HL-60/S4 treated with phorbol 12-myristate 13-acetate at 8.2 ng/mL for 4 days and 3 days (cell line): ENCODE data around the gene VWF.

Experiments
- in situ Hi-C: fragments of 300-500 bp; cut with MboI; formaldehyde crosslinking; loops from 2 replicates; pipeline ENCODE4 v1.15.0; 2022; ENCODE audit warnings: low sequenced_read_pairs

The VWF gene

GRCh38 chr12:6062757-6063735 lies 61.4 kb downstream of the VWF start:
- in situ Hi-C loops, result loop anchor here (5.0 to 10.0 kb wide), 2 partner anchors 102 to 219 kb away; no protein-coding TSS in a partner anchor

DNA sequence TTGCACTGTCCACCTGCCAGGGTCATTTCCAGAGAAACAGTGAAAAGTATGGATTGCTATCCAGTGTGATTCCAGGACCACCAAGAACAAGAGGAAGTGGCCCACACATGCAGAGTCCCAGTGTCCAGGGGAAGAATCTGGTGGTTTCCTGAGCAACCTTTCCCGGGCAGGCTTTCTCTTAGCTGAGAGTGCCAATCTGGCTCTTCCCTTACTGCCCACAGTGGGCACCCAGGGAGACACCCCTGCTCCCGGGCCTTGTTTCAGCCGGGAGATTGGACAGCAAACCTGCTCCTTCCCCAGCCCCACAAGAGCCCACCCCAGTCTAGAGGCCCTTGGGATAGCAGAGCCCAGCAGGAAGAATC lies 62.1 kb downstream of the VWF start:
- in situ Hi-C loops, result loop anchor here (5.0 to 10.0 kb wide), 2 partner anchors 102 to 220 kb away; no protein-coding TSS in a partner anchor

DNA sequence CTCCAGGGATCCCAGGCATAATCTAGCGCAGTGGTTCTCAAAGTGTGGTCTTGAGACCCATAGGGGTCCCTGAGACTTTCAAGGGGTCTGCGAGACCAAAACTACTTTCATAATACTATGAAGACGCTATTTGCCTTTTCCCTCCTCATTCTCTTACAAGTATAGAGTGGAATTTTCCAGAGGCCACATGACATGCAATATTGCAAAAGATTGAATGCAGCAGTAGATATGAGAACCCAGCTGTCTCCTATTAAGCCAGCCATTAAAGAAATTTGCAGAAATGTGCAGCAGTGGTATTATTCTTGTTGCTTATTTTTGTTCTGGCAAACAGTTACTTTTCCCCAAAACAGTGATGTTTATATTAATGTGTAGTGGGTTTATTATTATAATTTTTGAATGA lies 62.8 kb downstream of the VWF start:
- in situ Hi-C loops, result loop anchor here (5.0 to 10.0 kb wide), 2 partner anchors 103 to 221 kb away; no protein-coding TSS in a partner anchor

DNA sequence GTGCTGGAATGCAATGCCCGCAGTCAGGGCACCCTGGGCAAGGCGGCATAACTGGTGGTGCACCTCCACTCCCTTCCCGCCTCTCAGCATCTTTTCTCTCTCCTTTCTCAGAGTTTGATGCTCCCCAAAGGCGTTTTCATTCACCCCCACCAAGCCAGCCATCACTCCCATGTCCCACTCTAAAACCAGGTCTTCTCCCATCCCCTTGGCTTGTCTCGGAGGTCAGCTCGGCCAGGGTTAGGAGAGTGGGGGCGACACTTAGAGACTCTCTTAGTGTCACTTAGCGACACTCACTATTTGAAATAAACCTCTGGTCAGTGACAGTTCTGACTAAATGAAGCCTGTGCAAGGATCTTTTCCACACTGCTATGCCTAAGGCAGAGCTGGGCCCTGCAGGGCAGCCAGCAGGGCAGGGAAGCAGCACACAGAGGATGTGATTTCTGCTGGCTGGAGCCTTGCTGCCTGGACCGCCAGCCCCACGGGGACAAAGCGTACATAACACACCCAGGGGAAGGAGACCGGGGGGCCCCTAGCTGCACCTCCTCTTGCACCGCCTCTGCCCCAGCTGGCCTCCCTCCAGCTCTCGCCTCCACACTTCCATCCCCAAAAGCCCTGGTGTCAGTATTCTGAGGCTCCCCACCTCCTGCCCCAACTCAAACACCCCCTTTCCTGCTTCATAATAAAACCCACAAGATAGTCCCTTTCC lies 64.5 kb downstream of the VWF start:
- in situ Hi-C loops, result loop anchor here (5.0 to 10.0 kb wide), 2 partner anchors 105 to 222 kb away; no protein-coding TSS in a partner anchor

- in situ Hi-C loops, result no loop called here
These were observed 65.2 kb downstream of the VWF start for GRCh38 chr12:6059221-6059620.

- in situ Hi-C loops, result no loop called here
These were observed 65.8 kb downstream of the VWF start for GRCh38 chr12:6058481-6059161.

- in situ Hi-C loops, result no loop called here
These were observed 66.8 kb downstream of the VWF start for GRCh38 chr12:6057700-6058099.

GRCh38 chr12:6056406-6057240 lies 67.8 kb downstream of the VWF start:
- in situ Hi-C loops, result no loop called here

GRCh38 chr12:6053541-6053940 lies 70.9 kb downstream of the VWF start:
- in situ Hi-C loops, result no loop called here

DNA sequence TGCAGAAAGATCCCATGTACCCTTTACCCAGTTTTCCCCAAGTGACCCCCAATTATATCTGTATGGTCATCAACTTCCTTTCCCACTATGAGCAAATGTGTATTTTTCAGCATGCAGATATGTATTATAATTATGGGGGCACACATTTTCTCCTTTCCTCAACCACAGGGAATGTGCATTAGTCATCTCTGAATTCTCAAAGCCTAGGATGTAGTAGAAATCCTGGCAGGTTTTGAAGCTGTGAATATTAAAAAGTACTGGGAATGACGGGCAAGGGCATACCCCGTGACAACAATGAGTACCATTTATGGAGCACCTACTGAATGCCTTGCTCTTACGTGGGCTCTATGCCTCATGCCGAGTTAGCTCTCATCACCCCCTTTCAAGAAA lies 71.5 kb downstream of the VWF start:
- in situ Hi-C loops, result no loop called here

GRCh38 chr12:6052206-6052939 lies 72.1 kb downstream of the VWF start:
- in situ Hi-C loops, result no loop called here

- in situ Hi-C loops, result no loop called here
These were observed 74.5 kb downstream of the VWF start for GRCh38 chr12:6049992-6050391.

GRCh38 chr12:6049587-6049986 lies 74.9 kb downstream of the VWF start:
- in situ Hi-C loops, result no loop called here

DNA sequence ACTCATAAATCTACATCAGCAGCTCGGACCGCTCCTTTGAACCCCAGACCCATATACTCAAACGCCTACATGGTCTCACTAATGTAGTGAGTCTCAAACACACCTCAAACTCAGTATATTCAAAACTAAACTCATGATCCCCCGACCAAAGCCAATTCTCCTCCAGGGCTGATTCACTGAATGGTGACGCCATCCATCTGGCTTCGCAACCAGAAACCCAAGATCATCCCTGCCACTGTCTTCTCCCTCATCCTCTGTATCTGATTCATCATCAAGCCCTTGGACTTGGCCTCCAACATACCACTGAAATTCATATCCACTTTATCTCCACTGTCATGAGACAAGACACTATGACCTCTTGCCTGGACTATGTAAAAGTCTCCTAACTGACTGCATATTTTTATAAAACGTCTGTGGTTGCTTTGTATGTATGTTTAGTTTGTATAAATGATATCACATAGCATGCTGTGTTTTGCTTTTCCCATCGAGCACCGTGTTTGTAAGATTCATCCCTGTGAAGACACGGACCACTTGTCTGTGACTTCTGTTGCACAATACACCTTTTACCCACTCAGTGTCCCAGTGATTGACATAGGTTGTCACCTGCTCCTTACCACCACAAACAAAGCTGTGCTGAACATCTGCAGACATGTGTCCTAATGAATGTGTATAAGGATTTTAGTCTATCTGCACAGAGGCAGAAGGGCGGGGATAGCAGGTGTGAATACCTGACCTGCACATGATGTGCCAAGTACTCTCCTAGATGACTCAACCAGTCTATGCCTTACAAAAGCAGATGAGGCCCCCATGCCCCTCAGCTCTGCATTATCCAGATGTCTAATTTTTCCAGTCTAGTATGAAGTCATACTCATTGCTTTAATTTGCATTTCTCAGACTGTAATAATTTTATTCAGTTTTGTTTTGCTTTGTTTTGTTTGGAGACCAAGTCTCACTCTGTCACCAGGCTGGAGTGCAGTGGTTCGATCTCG lies 76.9 kb downstream of the VWF start:
- in situ Hi-C loops, result no loop called here

GRCh38 chr12:6046511-6047180 lies 77.8 kb downstream of the VWF start:
- in situ Hi-C loops, result no loop called here

GRCh38 chr12:6045438-6045837 lies 79.0 kb downstream of the VWF start:
- in situ Hi-C loops, result no loop called here

DNA sequence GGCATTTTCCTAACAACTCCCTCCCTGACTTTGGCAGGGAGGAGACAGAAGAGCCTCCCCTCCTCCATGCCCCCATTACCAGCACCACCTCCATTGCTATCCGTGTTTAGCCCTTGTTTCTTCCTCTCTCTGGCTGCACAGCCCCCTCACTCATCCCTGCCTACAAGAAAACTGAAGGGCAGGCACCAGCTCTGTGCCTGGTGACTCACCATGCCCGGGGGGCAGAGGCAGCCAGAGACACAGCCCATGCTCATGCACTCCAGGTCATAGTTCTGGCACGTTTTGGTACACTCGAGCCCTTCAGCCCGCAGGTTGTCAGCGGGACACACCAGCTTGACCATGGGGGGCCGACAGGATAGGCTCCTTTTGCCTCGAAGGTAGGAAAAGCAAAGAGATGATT lies 80.4 kb downstream of the VWF start:
- in situ Hi-C loops, result no loop called here

DNA sequence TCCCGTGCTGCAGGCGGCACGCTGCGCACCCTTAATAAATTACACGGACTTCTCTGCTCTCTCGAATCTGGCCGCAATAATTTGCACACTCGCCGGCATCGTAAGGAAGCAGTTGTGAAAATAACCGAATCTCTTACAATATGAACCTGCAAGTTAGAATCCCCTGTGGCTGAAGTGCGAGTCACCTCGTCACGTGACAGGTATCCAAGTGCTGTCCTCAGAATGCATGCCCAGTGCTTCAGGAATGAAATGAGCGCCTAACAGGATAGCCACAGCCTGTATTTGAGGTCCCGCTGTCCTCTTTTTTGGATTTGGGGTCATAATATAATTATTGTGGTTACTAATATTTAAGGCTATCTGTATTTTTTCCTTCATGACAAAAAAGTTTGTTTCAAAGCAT lies 82.0 kb downstream of the VWF start:
- in situ Hi-C loops, result no loop called here
